Erythroblast (primary cell): ENCODE data around the gene UGT1A4.

Experiments
- GATA1 ChIP-seq: IDR thresholded peaks from 2 replicates; pipeline ENCODE4 v1.6.1; 2011; ENCODE audit warnings: low read depth, mild to moderate bottlenecking, control low read depth, low read length, moderate library complexity
- POLR2A ChIP-seq: IDR thresholded peaks from 2 replicates; pipeline ENCODE4 v1.6.1; 2011; ENCODE audit warnings: mild to moderate bottlenecking, low read length

DNA sequence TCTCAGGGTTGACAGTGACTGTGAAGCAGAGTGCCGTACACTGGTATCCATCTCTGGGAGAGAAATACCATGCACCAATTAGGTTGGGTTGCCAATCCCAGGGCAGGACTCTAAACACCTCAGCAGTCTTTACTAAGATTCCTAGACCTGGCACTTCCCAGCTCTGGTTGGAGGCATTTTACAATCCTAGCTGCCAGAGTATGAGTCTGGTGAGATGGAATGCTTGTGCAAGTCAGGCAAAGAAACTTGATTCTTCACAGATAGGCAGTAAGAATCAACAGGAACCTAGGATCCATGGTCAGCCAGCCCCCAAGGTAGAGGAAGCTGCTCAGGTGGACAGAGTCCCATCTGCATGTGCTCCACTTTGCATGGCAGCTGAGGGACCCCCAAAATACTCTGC lies 11.8 kb upstream of the UGT1A4 start:
- no peak for TF ChIP-seq POLR2A
- no peak for TF ChIP-seq GATA1
